Measurements from ENCODE around the gene ABHD5. TPM values are rescaled to one million over a fixed set of nuclear protein-coding genes. Genes with fewer than 3 reads are reported as not detected.

ABHD5 gene
- total and polyA plus RNA-seq, 2 of the 13 experiments (the other 11 are each of a cell fraction or from before 2014, with no cell fraction given) = 4.5 to 13.3 TPM

DNA sequence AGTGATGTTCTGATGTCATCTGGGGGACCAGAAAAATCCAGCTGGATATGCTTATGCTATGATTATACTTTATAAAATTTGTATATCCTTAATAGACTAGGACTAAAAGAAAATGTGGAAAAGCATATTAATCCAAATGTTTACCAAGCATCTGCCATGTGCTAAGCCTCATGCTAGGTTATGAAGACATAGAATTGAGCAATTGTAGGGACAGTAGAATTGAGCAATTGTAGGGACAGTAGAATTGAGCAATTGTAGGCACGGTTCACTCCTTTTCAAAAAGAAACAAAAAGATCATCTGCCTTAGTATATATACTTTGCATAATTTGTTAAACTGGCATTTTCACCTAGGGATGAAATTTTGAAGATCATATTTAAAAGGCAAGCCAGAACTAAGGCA is 18.3 kb downstream of the ABHD5 start (continued):
- TF ChIP-seq FOXK1 (CRISPR knock-in tag; IDR thresholded peaks at IDR 0.05; ENCODE audit: borderline replicate concordance, low read depth) (peak; percentile 66; the same call in 1 of the 2 replicates), AGO1 (IDR thresholded peaks at IDR 0.05; ENCODE audit: low read depth, low read length, poor library complexity, severe bottlenecking) (no peak), ZNF331 (CRISPR knock-in tag; IDR thresholded peaks at IDR 0.05) (peak; percentile 90), REXO4 (CRISPR knock-in tag; IDR thresholded peaks at IDR 0.05; ENCODE audit: borderline replicate concordance) (no peak), GATAD2A (CRISPR knock-in tag; IDR thresholded peaks at IDR 0.05) (peak; percentile 96), ZNF431 (CRISPR knock-in tag; IDR thresholded peaks at IDR 0.05; ENCODE audit: borderline replicate concordance, low read depth) (no peak), ZSCAN31 (CRISPR knock-in tag; IDR thresholded peaks at IDR 0.05; ENCODE audit: low read depth) (no peak), TGIF2 (CRISPR knock-in tag; IDR thresholded peaks at IDR 0.05) (peak; percentile 56; the same call in 1 of the 2 replicates), GPN1 (CRISPR knock-in tag; IDR thresholded peaks at IDR 0.05; ENCODE audit: borderline replicate concordance) (no peak), ZNF777 (CRISPR knock-in tag; IDR thresholded peaks at IDR 0.05) (no peak), MED1 (CRISPR knock-in tag; IDR thresholded peaks at IDR 0.05) (no peak), FOXK2 (IDR thresholded peaks at IDR 0.05) (no peak), KLF16 (CRISPR knock-in tag; IDR thresholded peaks at IDR 0.05) (peak in 1 of 2 experiments; percentile 90; a peak in 2 of 4 replicates), SMC3 (IDR thresholded peaks at IDR 0.05; ENCODE audit: low read length) (peak; percentile 26; the same call in 1 of the 2 replicates), MIER2 (CRISPR knock-in tag; IDR thresholded peaks at IDR 0.05) (peak; percentile 62; the same call in 1 of the 2 replicates), ISL2 (CRISPR knock-in tag; IDR thresholded peaks at IDR 0.05) (peak; percentile 52; the same call in 1 of the 2 replicates), HDAC2 (CRISPR knock-in tag; IDR thresholded peaks at IDR 0.05) (peak; percentile 57; the same call in 1 of the 2 replicates), ZKSCAN5 (CRISPR knock-in tag; IDR thresholded peaks at IDR 0.05) (no peak), HOXA9 (CRISPR knock-in tag; IDR thresholded peaks at IDR 0.05; ENCODE audit: borderline replicate concordance) (no peak)
- TF ChIP-seq, protein P1, sequence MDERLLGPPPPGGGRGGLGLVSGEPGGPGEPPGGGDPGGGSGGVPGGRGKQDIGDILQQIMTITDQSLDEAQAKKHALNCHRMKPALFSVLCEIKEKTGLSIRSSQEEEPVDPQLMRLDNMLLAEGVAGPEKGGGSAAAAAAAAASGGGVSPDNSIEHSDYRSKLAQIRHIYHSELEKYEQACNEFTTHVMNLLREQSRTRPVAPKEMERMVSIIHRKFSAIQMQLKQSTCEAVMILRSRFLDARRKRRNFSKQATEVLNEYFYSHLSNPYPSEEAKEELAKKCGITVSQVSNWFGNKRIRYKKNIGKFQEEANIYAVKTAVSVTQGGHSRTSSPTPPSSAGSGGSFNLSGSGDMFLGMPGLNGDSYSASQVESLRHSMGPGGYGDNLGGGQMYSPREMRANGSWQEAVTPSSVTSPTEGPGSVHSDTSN (CRISPR knock-in tag; IDR thresholded peaks at IDR 0.05) = no peak
- TF ChIP-seq, protein P2, sequence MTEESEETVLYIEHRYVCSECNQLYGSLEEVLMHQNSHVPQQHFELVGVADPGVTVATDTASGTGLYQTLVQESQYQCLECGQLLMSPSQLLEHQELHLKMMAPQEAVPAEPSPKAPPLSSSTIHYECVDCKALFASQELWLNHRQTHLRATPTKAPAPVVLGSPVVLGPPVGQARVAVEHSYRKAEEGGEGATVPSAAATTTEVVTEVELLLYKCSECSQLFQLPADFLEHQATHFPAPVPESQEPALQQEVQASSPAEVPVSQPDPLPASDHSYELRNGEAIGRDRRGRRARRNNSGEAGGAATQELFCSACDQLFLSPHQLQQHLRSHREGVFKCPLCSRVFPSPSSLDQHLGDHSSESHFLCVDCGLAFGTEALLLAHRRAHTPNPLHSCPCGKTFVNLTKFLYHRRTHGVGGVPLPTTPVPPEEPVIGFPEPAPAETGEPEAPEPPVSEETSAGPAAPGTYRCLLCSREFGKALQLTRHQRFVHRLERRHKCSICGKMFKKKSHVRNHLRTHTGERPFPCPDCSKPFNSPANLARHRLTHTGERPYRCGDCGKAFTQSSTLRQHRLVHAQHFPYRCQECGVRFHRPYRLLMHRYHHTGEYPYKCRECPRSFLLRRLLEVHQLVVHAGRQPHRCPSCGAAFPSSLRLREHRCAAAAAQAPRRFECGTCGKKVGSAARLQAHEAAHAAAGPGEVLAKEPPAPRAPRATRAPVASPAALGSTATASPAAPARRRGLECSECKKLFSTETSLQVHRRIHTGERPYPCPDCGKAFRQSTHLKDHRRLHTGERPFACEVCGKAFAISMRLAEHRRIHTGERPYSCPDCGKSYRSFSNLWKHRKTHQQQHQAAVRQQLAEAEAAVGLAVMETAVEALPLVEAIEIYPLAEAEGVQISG (CRISPR knock-in tag; IDR thresholded peaks at IDR 0.05) = no peak
- TF ChIP-seq, protein P3, sequence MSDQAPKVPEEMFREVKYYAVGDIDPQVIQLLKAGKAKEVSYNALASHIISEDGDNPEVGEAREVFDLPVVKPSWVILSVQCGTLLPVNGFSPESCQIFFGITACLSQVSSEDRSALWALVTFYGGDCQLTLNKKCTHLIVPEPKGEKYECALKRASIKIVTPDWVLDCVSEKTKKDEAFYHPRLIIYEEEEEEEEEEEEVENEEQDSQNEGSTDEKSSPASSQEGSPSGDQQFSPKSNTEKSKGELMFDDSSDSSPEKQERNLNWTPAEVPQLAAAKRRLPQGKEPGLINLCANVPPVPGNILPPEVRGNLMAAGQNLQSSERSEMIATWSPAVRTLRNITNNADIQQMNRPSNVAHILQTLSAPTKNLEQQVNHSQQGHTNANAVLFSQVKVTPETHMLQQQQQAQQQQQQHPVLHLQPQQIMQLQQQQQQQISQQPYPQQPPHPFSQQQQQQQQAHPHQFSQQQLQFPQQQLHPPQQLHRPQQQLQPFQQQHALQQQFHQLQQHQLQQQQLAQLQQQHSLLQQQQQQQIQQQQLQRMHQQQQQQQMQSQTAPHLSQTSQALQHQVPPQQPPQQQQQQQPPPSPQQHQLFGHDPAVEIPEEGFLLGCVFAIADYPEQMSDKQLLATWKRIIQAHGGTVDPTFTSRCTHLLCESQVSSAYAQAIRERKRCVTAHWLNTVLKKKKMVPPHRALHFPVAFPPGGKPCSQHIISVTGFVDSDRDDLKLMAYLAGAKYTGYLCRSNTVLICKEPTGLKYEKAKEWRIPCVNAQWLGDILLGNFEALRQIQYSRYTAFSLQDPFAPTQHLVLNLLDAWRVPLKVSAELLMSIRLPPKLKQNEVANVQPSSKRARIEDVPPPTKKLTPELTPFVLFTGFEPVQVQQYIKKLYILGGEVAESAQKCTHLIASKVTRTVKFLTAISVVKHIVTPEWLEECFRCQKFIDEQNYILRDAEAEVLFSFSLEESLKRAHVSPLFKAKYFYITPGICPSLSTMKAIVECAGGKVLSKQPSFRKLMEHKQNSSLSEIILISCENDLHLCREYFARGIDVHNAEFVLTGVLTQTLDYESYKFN (CRISPR knock-in tag; conservative IDR thresholded peaks at IDR 0.05) = 0 out of 2 replicates have a peak, but pooled peaks have one; percentile 24
- TF ChIP-seq, protein P4, sequence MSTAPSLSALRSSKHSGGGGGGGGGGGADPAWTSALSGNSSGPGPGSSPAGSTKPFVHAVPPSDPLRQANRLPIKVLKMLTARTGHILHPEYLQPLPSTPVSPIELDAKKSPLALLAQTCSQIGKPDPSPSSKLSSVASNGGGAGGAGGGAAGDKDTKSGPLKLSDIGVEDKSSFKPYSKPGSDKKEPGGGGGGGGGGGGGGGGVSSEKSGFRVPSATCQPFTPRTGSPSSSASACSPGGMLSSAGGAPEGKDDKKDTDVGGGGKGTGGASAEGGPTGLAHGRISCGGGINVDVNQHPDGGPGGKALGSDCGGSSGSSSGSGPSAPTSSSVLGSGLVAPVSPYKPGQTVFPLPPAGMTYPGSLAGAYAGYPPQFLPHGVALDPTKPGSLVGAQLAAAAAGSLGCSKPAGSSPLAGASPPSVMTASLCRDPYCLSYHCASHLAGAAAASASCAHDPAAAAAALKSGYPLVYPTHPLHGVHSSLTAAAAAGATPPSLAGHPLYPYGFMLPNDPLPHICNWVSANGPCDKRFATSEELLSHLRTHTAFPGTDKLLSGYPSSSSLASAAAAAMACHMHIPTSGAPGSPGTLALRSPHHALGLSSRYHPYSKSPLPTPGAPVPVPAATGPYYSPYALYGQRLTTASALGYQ (CRISPR knock-in tag; IDR thresholded peaks at IDR 0.05) = no peak

All from HepG2 (cell line).